Hippocampal formation (tissue), 2 donors: ENCODE results near the gene ANKRD36B.
"Not testable (repeated sequence)": the region's sequence is repeated elsewhere in the genome, so short reads cannot be mapped to it uniquely, and the experiment has no call there.

Source experiments
- DNase-seq, 2 donors: peaks; one replicate each; lab custom pipeline; 2025; lab: John Stamatoyannopoulos, UW

Gene ANKRD36B

GRCh38 chr2:97589598-97590510, at the start of gene ANKRD36B:
Gene ANKRD36B (minus strand): TSS chr2:97589877. CDS start chr2:97589685, 192 bp downstream.
- DNase-seq, result not testable (repeated sequence)

GRCh38 chr2:97626049-97626430, 36.4 kb upstream of the ANKRD36B start:
- DNase-seq, result not testable (repeated sequence)

- DNase-seq, result not testable (repeated sequence)
Observed at GRCh38 chr2:97625354-97626048, 35.8 kb upstream of the ANKRD36B start.

- not testable (repeated sequence) for DNase-seq
Observed at GRCh38 chr2:97622976-97623375, 33.3 kb upstream of the ANKRD36B start.

- not testable (repeated sequence) for DNase-seq
Observed at GRCh38 chr2:97620492-97620891, 30.8 kb upstream of the ANKRD36B start.

- not testable (repeated sequence) for DNase-seq
Observed at GRCh38 chr2:97618939-97619827, 29.5 kb upstream of the ANKRD36B start.

- no peak for DNase-seq
Observed at GRCh38 chr2:97617911-97618310, 28.2 kb upstream of the ANKRD36B start.

GRCh38 chr2:97615746-97616145, 26.1 kb upstream of the ANKRD36B start:
- not testable (repeated sequence) for DNase-seq

GRCh38 chr2:97611895-97612294, 22.2 kb upstream of the ANKRD36B start:
- DNase-seq, result not testable (repeated sequence)

GRCh38 chr2:97608745-97609144, 19.1 kb upstream of the ANKRD36B start:
- not testable (repeated sequence) for DNase-seq

- DNase-seq, result not testable (repeated sequence)
Observed at GRCh38 chr2:97605524-97606339, 16.1 kb upstream of the ANKRD36B start.

- DNase-seq, result not testable (repeated sequence)
Observed at GRCh38 chr2:97605109-97605508, 15.4 kb upstream of the ANKRD36B start.

- not testable (repeated sequence) for DNase-seq
Observed at GRCh38 chr2:97601537-97601936, 11.9 kb upstream of the ANKRD36B start.

GRCh38 chr2:97596180-97596579, 6.5 kb upstream of the ANKRD36B start:
- DNase-seq, result not testable (repeated sequence)

GRCh38 chr2:97593520-97593919, 3.8 kb upstream of the ANKRD36B start:
- DNase-seq, result not testable (repeated sequence)

- not testable (repeated sequence) for DNase-seq
Observed at GRCh38 chr2:97590515-97591394, 1.1 kb upstream of the ANKRD36B start.

GRCh38 chr2:97589257-97589597, 450 bp downstream of the ANKRD36B start:
- DNase-seq, result not testable (repeated sequence)

GRCh38 chr2:97565674-97566073, 24.0 kb downstream of the ANKRD36B start:
- DNase-seq, result not testable (repeated sequence)

- not testable (repeated sequence) for DNase-seq
Observed at GRCh38 chr2:97552406-97552805, 37.3 kb downstream of the ANKRD36B start.

GRCh38 chr2:97550498-97550897, 39.2 kb downstream of the ANKRD36B start:
- DNase-seq, result not testable (repeated sequence)
